ENCODE measurements around the gene IFNA4. TPM values are rescaled to one million over a fixed set of nuclear protein-coding genes. Genes with fewer than 3 reads are reported as not detected.
"Not testable (repeated sequence)": the region's sequence is repeated elsewhere in the genome, so short reads cannot be mapped to it uniquely, and the experiment has no call there.

The IFNA4 gene
- total RNA-seq, 1 donor from 2014 or later, result not detected

- not testable (repeated sequence) for H3K36me3 Mint-ChIP-seq (ENCODE audit: insufficient read depth); DNase-seq (ENCODE audit: low spot score, unreplicated experiment); H3K4me3 Mint-ChIP-seq (ENCODE audit: low read depth); H3K4me1 Mint-ChIP-seq (ENCODE audit: low read depth); H3K27ac Mint-ChIP-seq; H3K9me3 Mint-ChIP-seq (ENCODE audit: low read depth)
- H3K27me3 Mint-ChIP-seq, result peaks cover 14% of the 10 kb centered on the region
- TF ChIP-seq CTCF (IDR thresholded peaks at IDR 0.05; ENCODE audit: unreplicated experiment), result peak; percentile 70
These were observed 7.7 kb upstream of the IFNA4 start for GRCh38 chr9:21194867-21195776.

GRCh38 chr9:21182810-21183736, 4.3 kb downstream of the IFNA4 start:
- not testable (repeated sequence) for H3K4me3 Mint-ChIP-seq (ENCODE audit: low read depth); H3K27me3 Mint-ChIP-seq; H3K9me3 Mint-ChIP-seq (ENCODE audit: low read depth); H3K4me1 Mint-ChIP-seq (ENCODE audit: low read depth); DNase-seq (ENCODE audit: low spot score, unreplicated experiment); H3K36me3 Mint-ChIP-seq (ENCODE audit: insufficient read depth); H3K27ac Mint-ChIP-seq
- TF ChIP-seq CTCF (IDR thresholded peaks at IDR 0.05; ENCODE audit: unreplicated experiment), result peak; percentile 54

- Mint-ChIP-seq H3K27ac (no peak overlapping the region), H3K27me3 (peaks cover 12% of the 10 kb centered on the region), H3K36me3 (ENCODE audit: insufficient read depth) (no peaks in the 10 kb centered on the region), H3K4me3 (ENCODE audit: low read depth) (no peak overlapping the region), H3K9me3 (ENCODE audit: low read depth) (no peaks in the 10 kb centered on the region), H3K4me1 (ENCODE audit: low read depth) (no peaks in the 10 kb centered on the region)
- no peak for TF ChIP-seq CTCF (IDR thresholded peaks at IDR 0.05; ENCODE audit: unreplicated experiment)
- DNase-seq (ENCODE audit: low spot score, unreplicated experiment), result no peak
These were observed 12.7 kb downstream of the IFNA4 start for GRCh38 chr9:21174671-21175070.

GRCh38 chr9:21172156-21172555, 15.2 kb downstream of the IFNA4 start:
- Mint-ChIP-seq H3K27ac (no peak overlapping the region), H3K4me1 (ENCODE audit: low read depth) (no peaks in the 10 kb centered on the region), H3K4me3 (ENCODE audit: low read depth) (no peak overlapping the region), H3K36me3 (ENCODE audit: insufficient read depth) (no peaks in the 10 kb centered on the region), H3K27me3 (peaks cover 10% of the 10 kb centered on the region), H3K9me3 (ENCODE audit: low read depth) (no peaks in the 10 kb centered on the region)
- TF ChIP-seq CTCF (IDR thresholded peaks at IDR 0.05; ENCODE audit: unreplicated experiment), result no peak
- DNase-seq (ENCODE audit: low spot score, unreplicated experiment), result no peak

- Mint-ChIP-seq H3K27ac (no peak overlapping the region), H3K27me3 (peaks cover 9% of the 10 kb centered on the region), H3K4me3 (ENCODE audit: low read depth) (no peak overlapping the region), H3K4me1 (ENCODE audit: low read depth) (no peaks in the 10 kb centered on the region), H3K36me3 (ENCODE audit: insufficient read depth) (no peaks in the 10 kb centered on the region), H3K9me3 (ENCODE audit: low read depth) (no peaks in the 10 kb centered on the region)
- TF ChIP-seq CTCF (IDR thresholded peaks at IDR 0.05; ENCODE audit: unreplicated experiment), result no peak
- no peak for DNase-seq (ENCODE audit: low spot score, unreplicated experiment)
These were observed 16.0 kb downstream of the IFNA4 start for GRCh38 chr9:21171351-21171750.

- not testable (repeated sequence) for H3K4me3 Mint-ChIP-seq (ENCODE audit: low read depth); H3K27me3 Mint-ChIP-seq; DNase-seq (ENCODE audit: low spot score, unreplicated experiment); H3K36me3 Mint-ChIP-seq (ENCODE audit: insufficient read depth); H3K27ac Mint-ChIP-seq; H3K4me1 Mint-ChIP-seq (ENCODE audit: low read depth); H3K9me3 Mint-ChIP-seq (ENCODE audit: low read depth)
These were observed 20.8 kb downstream of the IFNA4 start, which contains the start of gene IFNA21 for GRCh38 chr9:21166560-21166959. Gene IFNA21, minus strand, starts transcription at chr9:21166660. Its CDS starts 48 bp downstream, at chr9:21166612.

All from progenitor cell of endocrine pancreas (in vitro differentiated cells).